Kidney epithelial cell (primary cell): ENCODE data around the gene VWF. TPM values are rescaled to one million over a fixed set of nuclear protein-coding genes. Genes with fewer than 3 reads are reported as not detected.

ENCODE experiments used
- DNase-seq: peaks from one replicate; pipeline ENCODE4 v3.0.0-alpha.2; 2010; ENCODE audit warnings: low read depth
- H3K27me3 ChIP-seq: 2 replicates; pipeline ENCODE4 v1.6.0; 2011; ENCODE audit warnings: low read length; ENCODE audit not compliant: control insufficient read depth, insufficient read depth
- H3K36me3 ChIP-seq: 2 replicates; pipeline ENCODE4 v1.5.1; 2011; ENCODE audit warnings: low read length; ENCODE audit not compliant: control insufficient read depth, insufficient read depth
- H3K4me3 ChIP-seq: 2 replicates; pipeline ENCODE4 v1.5.1; 2011; ENCODE audit warnings: low read depth, mild to moderate bottlenecking, control low read depth, low read length
- CTCF ChIP-seq: IDR thresholded peaks from 2 replicates; pipeline ENCODE4 v1.5.1; 2011; ENCODE audit warnings: mild to moderate bottlenecking, moderate library complexity, low read length, control low read depth, inconsistent platforms; ENCODE audit not compliant: insufficient read depth, poor library complexity, severe bottlenecking
- total RNA-seq: library from RNA; depleted of rRNA; stranded (reverse); fragments of >200 nt; gene quantifications from 2 replicates; pipeline ENCODE4 v1.2.3, GENCODE V29; 2015

Gene VWF
- total RNA-seq, 1 donor from 2014 or later: 0.42 TPM

DNA sequence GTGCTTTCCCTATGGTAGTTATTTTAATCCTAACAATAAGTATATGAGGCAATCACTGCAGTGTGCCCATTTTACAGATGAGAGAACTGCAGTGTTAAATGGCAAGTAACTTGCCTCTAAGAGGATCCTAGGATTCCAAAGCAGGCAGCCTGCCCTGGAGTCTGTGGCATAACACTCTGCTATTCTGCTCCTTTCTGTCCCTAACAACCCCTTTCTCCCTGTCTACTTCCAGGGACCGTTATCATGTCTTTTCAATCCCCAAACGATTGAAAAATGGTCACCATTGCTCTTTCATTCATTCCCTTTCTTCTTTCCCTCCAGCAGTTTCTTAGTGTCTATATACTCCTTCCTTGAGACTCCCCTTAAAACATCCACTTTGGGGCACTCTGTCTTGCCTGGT, 178.1 kb downstream of the VWF start:
- DNase-seq: no peak
- peaks cover 46% of the 10 kb centered on the region for H3K27me3 ChIP-seq

GRCh38 chr12:5945071-5946008, 179.1 kb downstream of the VWF start, which contains the start of gene ANO2:
ANO2 (minus strand) TSS chr12:5945259; CDS start chr12:5945217, 42 bp downstream.
- Histone ChIP-seq H3K4me3 (peak within 1 kb of the TSS; percentile 34), H3K27me3 (peaks cover 46% of the 10 kb centered on the region), H3K36me3 (no peaks in the 10 kb centered on the region)
- TF ChIP-seq CTCF: no peak
- DNase-seq: no peak

More for the DNA sequence above, 178.1 kb downstream of the VWF start:
- no peak for TF ChIP-seq CTCF
- H3K36me3 ChIP-seq: no peaks in the 10 kb centered on the region
- no peak overlapping the region for H3K4me3 ChIP-seq

DNA sequence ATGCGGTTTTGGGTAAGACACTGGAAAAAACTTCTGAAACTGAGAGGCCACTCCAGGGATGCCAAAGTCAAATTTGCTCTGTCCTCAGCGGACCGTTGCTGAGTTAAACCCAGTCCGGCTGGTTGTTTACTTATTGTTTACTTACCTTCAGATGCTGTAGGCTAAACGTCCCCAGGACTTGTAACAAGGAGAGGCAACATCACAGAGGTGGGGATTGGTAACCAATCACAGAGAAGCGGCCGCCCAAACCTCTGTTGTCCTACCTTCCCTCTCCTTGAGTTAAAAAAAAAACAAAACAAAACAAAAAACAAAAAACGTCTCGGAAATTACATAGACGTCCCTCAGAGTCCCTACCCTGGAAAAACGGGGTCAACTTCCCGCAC, 179.8 kb downstream of the VWF start:
- no peak for DNase-seq
- Histone ChIP-seq H3K27me3 (peaks cover 43% of the 10 kb centered on the region), H3K4me3 (peak overlapping the region; percentile 34)

GRCh38 chr12:5944053-5944452, 180.4 kb downstream of the VWF start:
- no peak for TF ChIP-seq CTCF
- Histone ChIP-seq H3K36me3 (no peaks in the 10 kb centered on the region), H3K4me3 (no peak overlapping the region), H3K27me3 (peaks cover 41% of the 10 kb centered on the region)
- DNase-seq: no peak

More for the DNA sequence above, 179.8 kb downstream of the VWF start:
- no peak for TF ChIP-seq CTCF
- H3K36me3 ChIP-seq: no peaks in the 10 kb centered on the region

GRCh38 chr12:5941907-5942306, 182.6 kb downstream of the VWF start:
- Histone ChIP-seq H3K27me3 (peaks cover 30% of the 10 kb centered on the region), H3K4me3 (no peak overlapping the region), H3K36me3 (no peaks in the 10 kb centered on the region)
- DNase-seq: no peak
- no peak for TF ChIP-seq CTCF
